ENCODE results near the gene HOXA10.
A peak's percentile ranks its signal among the peaks of the same experiment; 100 is the strongest.

The HOXA10 gene

DNA sequence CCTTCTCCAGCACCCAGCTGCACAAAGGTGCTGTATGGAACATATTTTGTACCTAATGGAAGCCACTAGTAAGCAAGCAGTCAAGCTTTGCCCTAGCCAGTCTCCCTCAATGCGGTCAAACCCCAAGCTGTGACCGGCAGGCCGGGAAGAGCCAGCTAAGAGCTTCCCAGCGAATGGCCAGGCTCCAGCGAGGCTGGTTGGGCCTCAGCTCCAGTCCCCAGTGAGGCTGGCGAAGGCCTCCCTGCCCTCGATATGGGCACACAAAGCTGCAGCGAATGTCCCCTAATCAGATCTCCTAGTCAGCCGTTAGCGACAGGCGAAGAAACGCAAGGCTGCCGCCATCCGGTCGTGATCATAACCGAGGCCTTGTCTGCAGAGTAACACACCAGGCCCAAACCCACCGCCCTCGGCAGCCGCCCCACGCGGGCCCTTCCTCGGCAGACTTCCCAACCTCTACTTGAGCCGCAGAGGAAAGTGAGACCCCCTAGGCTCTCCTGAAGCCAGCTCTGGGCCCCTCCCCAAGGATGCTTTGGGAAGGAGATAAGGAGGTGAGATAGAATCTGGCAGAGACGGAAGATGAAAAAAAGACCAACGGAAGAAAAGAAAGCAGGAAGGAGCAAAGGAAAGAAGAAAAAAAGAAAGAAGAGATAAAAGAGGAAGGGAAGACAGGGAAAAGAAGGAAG, 5.7 kb downstream of the HOXA10 start:
- no peak for DNase-seq

DNA sequence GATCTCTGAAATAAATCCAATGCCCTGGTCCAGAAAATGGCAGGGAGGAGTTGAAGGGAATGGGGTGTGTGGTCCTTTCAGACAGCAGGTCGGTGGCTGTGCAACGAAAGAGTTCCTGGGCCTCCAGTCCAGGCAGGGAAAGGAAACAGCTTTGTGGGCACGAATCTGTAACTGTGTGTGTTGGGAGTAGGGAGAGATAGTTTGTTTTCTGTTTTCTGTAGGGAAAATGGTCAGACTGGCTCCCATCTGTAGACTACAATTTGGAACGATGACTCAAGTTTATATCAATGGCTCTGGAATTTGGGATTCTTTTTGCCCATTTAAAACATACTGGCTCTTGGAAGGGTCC, 6.2 kb downstream of the HOXA10 start:
- no peak for DNase-seq

GRCh38 chr7:27166531-27167505, 7.3 kb downstream of the HOXA10 start:
- DNase-seq, result no peak

- no peak for DNase-seq
These were observed 8.1 kb downstream of the HOXA10 start for GRCh38 chr7:27165996-27166530.

DNA sequence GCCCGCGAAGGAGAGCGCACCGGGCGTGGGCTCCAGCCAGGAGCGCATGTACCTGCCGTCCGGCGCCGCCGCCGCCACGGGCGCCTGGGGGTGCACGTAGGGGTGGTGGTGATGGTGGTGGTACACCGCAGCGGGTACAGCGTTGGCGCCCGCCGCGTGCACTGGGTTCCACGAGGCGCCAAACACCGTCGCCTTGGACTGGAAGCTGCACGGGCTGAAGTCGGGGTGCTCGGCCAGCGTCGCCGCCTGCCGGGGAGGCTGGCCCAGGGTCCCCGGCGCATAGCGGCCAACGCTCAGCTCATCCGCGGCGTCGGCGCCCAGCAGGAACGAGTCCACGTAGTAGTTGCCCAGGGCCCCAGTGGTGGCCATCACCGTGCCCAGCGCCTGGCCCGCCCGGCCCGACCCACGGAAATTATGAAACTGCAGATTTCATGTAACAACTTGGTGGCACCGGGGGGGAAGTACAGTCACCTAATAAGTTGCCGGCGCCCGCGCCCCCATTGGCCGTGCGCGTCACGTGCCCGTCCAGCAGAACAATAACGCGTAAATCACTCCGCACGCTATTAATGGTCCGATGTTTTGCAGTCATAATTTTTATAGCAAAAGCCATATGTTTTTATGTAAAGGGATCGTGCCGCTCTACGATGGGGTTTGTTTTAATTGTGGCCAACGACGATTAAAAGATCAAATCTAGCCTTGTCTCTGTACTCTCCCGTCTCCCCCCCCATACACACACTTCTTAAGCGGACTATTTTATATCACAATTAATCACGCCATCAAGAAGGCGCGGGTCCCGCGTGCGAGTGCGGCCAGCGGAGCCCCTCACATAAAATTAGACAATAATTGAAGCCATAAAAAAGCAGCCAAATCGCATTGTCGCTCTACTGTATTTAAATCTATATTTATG, 8.8 kb downstream of the HOXA10 start, which contains the start of gene HOXA9:
TSS of gene HOXA9 (minus strand) at position 449 of the 907 bp plus-strand sequence. CDS start at position 369, 80 bp downstream.
- no peak for DNase-seq

- no peak for DNase-seq
These were observed 9.6 kb downstream of the HOXA10 start for GRCh38 chr7:27164367-27165088.

GRCh38 chr7:27164045-27164366, 10.1 kb downstream of the HOXA10 start:
- no peak for DNase-seq

DNA sequence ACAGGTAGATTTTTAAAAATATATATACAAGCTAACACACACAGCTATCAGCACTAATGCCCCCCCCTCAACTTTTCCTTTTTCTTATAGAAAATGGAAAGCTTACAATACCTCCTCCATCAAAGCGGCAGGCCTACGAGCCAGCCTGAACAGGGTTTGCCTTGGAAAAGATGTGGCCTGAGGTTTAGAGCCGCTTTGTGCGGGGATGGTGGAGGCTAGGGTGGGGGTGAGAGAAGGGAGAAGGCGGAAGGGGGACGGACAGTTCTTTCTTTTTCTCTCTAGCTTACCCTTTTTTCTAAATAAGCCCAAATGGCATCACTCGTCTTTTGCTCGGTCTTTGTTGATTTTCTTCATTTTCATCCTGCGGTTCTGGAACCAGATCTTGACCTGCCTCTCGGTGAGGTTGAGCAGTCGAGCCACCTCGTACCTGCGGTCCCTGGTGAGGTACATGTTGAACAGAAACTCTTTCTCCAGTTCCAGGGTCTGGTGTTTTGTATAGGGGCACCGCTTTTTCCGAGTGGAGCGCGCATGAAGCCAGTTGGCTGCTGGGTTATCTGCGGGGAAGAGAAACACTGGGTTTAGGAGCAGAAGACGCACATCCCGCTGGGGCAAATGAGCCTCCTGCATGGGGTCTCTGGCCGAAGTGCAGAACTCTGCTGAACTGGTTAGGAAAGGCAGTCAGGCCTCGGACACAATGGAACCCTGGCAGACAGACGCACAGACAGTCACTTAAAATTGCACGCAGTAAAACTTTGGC, 10.7 kb downstream of the HOXA10 start:
- DNase-seq, result no peak

DNA sequence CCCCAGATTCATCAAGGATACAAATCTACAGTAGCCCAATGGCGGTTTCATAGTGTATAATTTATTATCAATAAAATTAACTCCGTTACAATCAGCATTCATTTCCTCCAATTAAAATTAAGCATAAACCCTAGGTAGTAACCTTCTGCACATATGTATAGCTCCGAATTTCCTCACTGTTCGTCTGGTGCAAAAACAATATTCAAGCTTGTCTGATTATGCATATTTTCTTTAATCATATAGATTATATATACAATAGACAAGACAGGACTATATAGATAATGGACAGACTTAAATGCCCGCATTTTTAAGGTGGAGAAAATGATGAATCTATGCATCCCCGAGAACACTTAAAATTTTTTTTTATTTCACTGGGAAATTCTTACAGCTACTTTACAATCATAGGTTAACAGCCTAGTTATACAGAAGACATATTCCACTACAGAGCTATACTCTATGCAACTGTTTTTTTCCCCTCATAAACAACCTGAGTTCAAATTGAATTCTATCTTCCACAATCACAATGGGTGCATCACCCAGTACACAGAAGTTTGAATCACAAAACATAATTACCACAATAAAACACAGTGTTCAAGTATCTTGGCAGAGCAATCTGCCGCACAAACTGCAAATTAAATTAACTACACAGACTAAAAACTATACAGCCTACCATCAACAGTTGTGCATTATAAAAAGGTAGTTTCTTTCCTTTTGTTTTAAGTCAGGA, 11.4 kb downstream of the HOXA10 start:
- no peak for DNase-seq

- no peak for DNase-seq
These were observed 12.2 kb downstream of the HOXA10 start for GRCh38 chr7:27161721-27162560.

- DNase-seq, result peak in 2 of 56 donors; percentile 13 to 46
These were observed 12.9 kb downstream of the HOXA10 start for GRCh38 chr7:27161214-27161720.

GRCh38 chr7:27160546-27161213, 13.4 kb downstream of the HOXA10 start:
- DNase-seq, result peak in 54 of 56 donors; percentile 6 to 90 (median 62)

GRCh38 chr7:27160145-27160545, 14.0 kb downstream of the HOXA10 start:
- no peak for DNase-seq

GRCh38 chr7:27159266-27160144, 14.6 kb downstream of the HOXA10 start:
- no peak for DNase-seq

- DNase-seq, result no peak
These were observed 15.5 kb downstream of the HOXA10 start for GRCh38 chr7:27158436-27159265.

Measured in nucleus accumbens (tissue), 56 donors.